Islet precursor cell (in vitro differentiated cells): ENCODE results near the gene MIB2.
"Not testable (repeated sequence)": the region's sequence is repeated elsewhere in the genome, so short reads cannot be mapped to it uniquely, and the experiment has no call there.

Experiments
- DNase-seq: peaks from one replicate; pipeline ENCODE4 v3.0.0-alpha.2; 2018

MIB2 gene

GRCh38 chr1:1662830-1663560 is 47.7 kb downstream of the MIB2 start:
- not testable (repeated sequence) for DNase-seq

- not testable (repeated sequence) for DNase-seq
Measured at GRCh38 chr1:1664318-1664717, 49.0 kb downstream of the MIB2 start.

GRCh38 chr1:1664941-1665814 is 49.9 kb downstream of the MIB2 start:
- DNase-seq = no peak

GRCh38 chr1:1665815-1666251 is 50.5 kb downstream of the MIB2 start:
- no peak for DNase-seq

- no peak for DNase-seq
Measured at GRCh38 chr1:1666526-1666925, 51.2 kb downstream of the MIB2 start.

GRCh38 chr1:1669468-1670440 is 54.5 kb downstream of the MIB2 start:
- DNase-seq = no peak

GRCh38 chr1:1670866-1671265 is 55.6 kb downstream of the MIB2 start:
- DNase-seq = no peak

- DNase-seq = no peak
Measured at GRCh38 chr1:1671365-1672119, 56.2 kb downstream of the MIB2 start.

GRCh38 chr1:1672181-1672965 is 57.1 kb downstream of the MIB2 start:
- DNase-seq = no peak

- not testable (repeated sequence) for DNase-seq
Measured at GRCh38 chr1:1674806-1675205, 59.5 kb downstream of the MIB2 start.

- DNase-seq = not testable (repeated sequence)
Measured at GRCh38 chr1:1675218-1675617, 59.9 kb downstream of the MIB2 start.

- DNase-seq = not testable (repeated sequence)
Measured at GRCh38 chr1:1676087-1676486, 60.8 kb downstream of the MIB2 start.

GRCh38 chr1:1677718-1678580 is 62.6 kb downstream of the MIB2 start:
- no peak for DNase-seq

GRCh38 chr1:1678581-1679380 is 63.5 kb downstream of the MIB2 start:
- DNase-seq = no peak
